CD4-positive, CD25-positive, alpha-beta regulatory T cell (primary cell): ENCODE results near the gene SLC35F6. TPM values are rescaled to one million over a fixed set of nuclear protein-coding genes. Genes with fewer than 3 reads are reported as not detected.
"Not testable (repeated sequence)": the region's sequence is repeated elsewhere in the genome, so short reads cannot be mapped to it uniquely, and the experiment has no call there.

ENCODE experiments used
- ATAC-seq, 2 donors: fragments of 150-1000 bp; cut with Tn5 transposase; one replicate each; pipeline ENCODE4 v1.10.0; 2021; ENCODE audit warnings: low read depth in 2 of 2, moderate number of reproducible peaks in 2 of 2, moderate library complexity in 1 of 2
- DNase-seq, 3 donors: peaks; one replicate each; pipeline versions ENCODE4 v3.0.0 to v3.0.0-alpha.2; 2012 to 2022; ENCODE audit warnings: mixed read lengths in 1 of 3
- H3K27ac ChIP-seq: one replicate; pipeline ENCODE4 v1.7.0; 2013; ENCODE audit warnings: mild to moderate bottlenecking, low read length; ENCODE audit not compliant: insufficient read depth, poor library complexity, severe bottlenecking
- H3K27me3 ChIP-seq: one replicate; pipeline ENCODE4 v1.7.0; 2013; ENCODE audit warnings: low read length; ENCODE audit not compliant: control insufficient read depth, insufficient read depth
- H3K36me3 ChIP-seq: one replicate; pipeline ENCODE4 v1.7.0; 2013; ENCODE audit warnings: mild to moderate bottlenecking, low read length, moderate library complexity; ENCODE audit not compliant: control insufficient read depth, insufficient read depth
- H3K4me1 ChIP-seq: 2 replicates; pipeline ENCODE4 v1.7.0; 2013; ENCODE audit warnings: mild to moderate bottlenecking, low read length; ENCODE audit not compliant: insufficient read depth, control insufficient read depth, poor library complexity, severe bottlenecking
- H3K4me3 ChIP-seq: one replicate; pipeline ENCODE4 v1.7.0; 2013; ENCODE audit warnings: low read depth, mild to moderate bottlenecking, low read length, moderate library complexity
- H3K9me3 ChIP-seq, 2 experiments: 1 replicate in 1 of 2; 2 replicates in 1 of 2; pipeline ENCODE4 v1.7.0; 2013; ENCODE audit warnings: low read length in 2 of 2, mild to moderate bottlenecking in 1 of 2, moderate library complexity in 1 of 2; ENCODE audit not compliant: control insufficient read depth in 2 of 2
- H3K27ac Mint-ChIP-seq, 3 donors: one replicate each; pipeline ENCODE4 v1.8.0; 2020 to 2022; ENCODE audit warnings: mild to moderate bottlenecking in 3 of 3, mixed read lengths in 3 of 3, moderate library complexity in 2 of 3
- H3K27me3 Mint-ChIP-seq: one replicate; pipeline ENCODE4 v1.8.0; 2022; ENCODE audit warnings: mild to moderate bottlenecking, mixed read lengths
- H3K36me3 Mint-ChIP-seq: one replicate; pipeline ENCODE4 v1.8.0; 2020; ENCODE audit warnings: mixed read lengths
- H3K4me1 Mint-ChIP-seq, 4 donors: one replicate each; pipeline ENCODE4 v1.8.0; 2020 to 2022; ENCODE audit warnings: mixed read lengths in 4 of 4, mild to moderate bottlenecking in 1 of 4
- H3K4me3 Mint-ChIP-seq, 4 donors: one replicate each; pipeline ENCODE4 v1.8.0; 2020 to 2022; ENCODE audit warnings: mild to moderate bottlenecking in 4 of 4, mixed read lengths in 4 of 4, moderate library complexity in 3 of 4
- H3K9me3 Mint-ChIP-seq, 7 donors: one replicate each; pipeline ENCODE4 v1.8.0; 2020 to 2022; ENCODE audit warnings: mixed read lengths in 7 of 7, mild to moderate bottlenecking in 3 of 7, moderate library complexity in 2 of 7
- polyA plus RNA-seq, 4 donors: library from polyadenylated mRNA; unstranded; fragments of 300-500 nt; fragmentation: Illumina TruSeq; gene quantifications; one replicate each; pipeline ENCODE4 v1.2.3, GENCODE V29; 2021
- total RNA-seq: library from RNA; stranded (reverse); gene quantifications from one replicate; pipeline ENCODE4 v1.2.3, GENCODE V29; 2022

SLC35F6 gene
- total and polyA plus RNA-seq, 5 donors from 2014 or later: 5.7 to 21.2 (median 7.9) TPM

DNA sequence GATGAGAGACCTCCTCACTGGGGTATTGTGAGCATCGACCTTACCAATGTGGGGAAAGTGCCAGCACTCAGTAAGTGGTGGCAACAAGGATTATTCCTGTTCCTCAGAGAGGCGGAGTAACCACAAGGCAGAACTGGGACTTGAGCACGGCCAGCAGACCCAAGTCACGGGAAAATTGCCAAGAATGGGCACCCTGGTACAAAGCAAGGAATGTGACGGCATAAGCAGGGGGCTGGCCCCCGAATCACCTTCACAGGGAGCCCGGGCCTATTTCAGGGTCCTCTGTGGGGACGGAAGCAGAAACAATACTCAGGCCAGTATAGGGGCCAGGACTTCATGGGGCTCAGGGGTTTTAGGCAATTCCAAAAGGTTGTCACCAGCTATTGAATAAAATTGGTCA, 47.2 kb downstream of the SLC35F6 start:
- no peaks in the 10 kb centered on the region for H3K9me3 Mint-ChIP-seq
- H3K4me1 Mint-ChIP-seq: peaks cover 4 to 8% (median 5%) of the 10 kb centered on the region in 4 donors
- no peaks in the 10 kb centered on the region for H3K9me3 ChIP-seq
- H3K27me3 ChIP-seq: no peaks in the 10 kb centered on the region
- H3K27me3 Mint-ChIP-seq: peaks cover 17% of the 10 kb centered on the region
- ATAC-seq: no peak
- H3K27ac Mint-ChIP-seq: no peak overlapping the region
- DNase-seq: no peak
- peaks cover 4% of the 10 kb centered on the region for H3K4me1 ChIP-seq
- H3K36me3 Mint-ChIP-seq: no peaks in the 10 kb centered on the region
- H3K4me3 ChIP-seq: no peak overlapping the region
- H3K4me3 Mint-ChIP-seq: no peak overlapping the region
- no peak overlapping the region for H3K27ac ChIP-seq
- H3K36me3 ChIP-seq: no peaks in the 10 kb centered on the region

DNA sequence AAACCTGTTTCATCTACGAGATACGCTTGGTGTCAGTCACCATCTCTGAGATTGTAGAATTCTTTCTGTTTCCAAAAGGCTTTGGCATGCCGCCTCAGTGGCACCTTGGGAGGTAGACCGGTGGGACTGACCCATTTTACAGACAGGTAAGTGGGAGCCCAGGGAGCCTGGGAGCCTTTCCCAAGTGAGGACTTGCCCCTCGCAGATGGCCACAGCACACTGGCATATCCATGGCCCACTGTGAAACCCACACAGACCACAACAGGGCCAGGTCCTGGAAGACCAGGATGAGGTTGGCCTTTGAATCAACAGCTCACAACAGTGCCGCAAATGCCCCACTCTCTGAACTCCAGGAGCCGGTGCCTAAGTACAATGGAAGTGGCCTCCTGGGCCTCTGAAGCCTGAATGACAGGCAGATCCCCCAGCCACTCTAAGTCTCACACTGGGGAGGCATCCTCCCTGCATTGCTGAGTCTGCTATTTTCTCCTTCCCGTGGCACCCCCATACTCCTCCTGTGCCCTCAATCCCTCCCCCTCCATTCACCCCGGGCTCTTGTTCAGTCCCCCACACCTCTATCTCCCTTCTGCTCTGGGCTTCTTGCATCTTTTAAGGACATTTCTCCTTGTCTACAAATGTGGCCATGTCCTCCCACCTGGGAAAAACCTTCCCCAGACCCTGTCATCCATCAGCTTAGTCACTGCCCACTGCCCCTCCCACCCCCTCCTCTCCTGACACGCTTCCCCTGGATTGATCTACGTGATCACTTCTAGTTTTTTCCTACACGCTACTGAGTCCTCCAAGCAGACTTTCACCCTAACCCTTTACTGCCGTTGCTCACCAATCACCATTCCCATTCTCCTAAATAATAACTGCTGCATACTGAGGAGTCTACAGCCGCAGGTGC, 48.0 kb downstream of the SLC35F6 start:
- Mint-ChIP-seq H3K4me1 (peaks cover 4 to 8% (median 5%) of the 10 kb centered on the region in 4 donors), H3K4me3 (no peak overlapping the region), H3K36me3 (no peaks in the 10 kb centered on the region), H3K27ac (peak overlapping the region in 1 of 3 donors; percentile 17), H3K27me3 (peaks cover 22% of the 10 kb centered on the region), H3K9me3 (peaks cover 0 to 3% (median 0%) of the 10 kb centered on the region in 7 donors)
- no peaks in the 10 kb centered on the region for H3K9me3 ChIP-seq
- no peaks in the 10 kb centered on the region for H3K27me3 ChIP-seq
- no peak overlapping the region for H3K27ac ChIP-seq
- ATAC-seq: no peak
- no peak for DNase-seq
- peaks cover 4% of the 10 kb centered on the region for H3K4me1 ChIP-seq
- H3K4me3 ChIP-seq: no peak overlapping the region
- H3K36me3 ChIP-seq: no peaks in the 10 kb centered on the region

DNA sequence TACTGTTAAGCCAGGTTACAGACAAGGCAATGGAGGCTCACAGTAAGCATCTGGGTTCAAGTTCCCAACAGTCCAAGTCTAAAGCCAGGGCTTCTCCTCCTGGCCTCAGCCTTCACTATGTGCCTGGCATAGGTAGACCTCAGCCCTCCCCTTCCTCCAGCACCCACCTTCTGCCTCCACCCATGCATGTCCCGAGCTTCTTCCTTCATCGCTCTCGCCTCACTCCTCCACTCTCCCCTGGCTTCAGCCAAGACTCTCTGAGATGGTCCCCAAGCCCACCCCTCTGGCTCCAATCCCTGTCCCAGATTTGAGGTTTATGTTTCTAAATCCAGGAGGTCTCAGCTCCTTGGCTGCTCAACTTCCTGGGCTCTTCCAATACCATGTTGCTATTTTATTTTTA, 48.6 kb downstream of the SLC35F6 start:
- H3K36me3 Mint-ChIP-seq: no peaks in the 10 kb centered on the region
- Histone ChIP-seq H3K27me3 (no peaks in the 10 kb centered on the region), H3K27ac (no peak overlapping the region), H3K4me3 (no peak overlapping the region), H3K9me3 (no peaks in the 10 kb centered on the region), H3K36me3 (no peaks in the 10 kb centered on the region), H3K4me1 (peaks cover 4% of the 10 kb centered on the region)
- H3K27ac Mint-ChIP-seq: peak overlapping the region in 1 of 3 donors; percentile 17
- H3K4me1 Mint-ChIP-seq: peaks cover 4 to 8% (median 5%) of the 10 kb centered on the region in 4 donors
- H3K4me3 Mint-ChIP-seq: no peak overlapping the region
- ATAC-seq: no peak
- peaks cover 0 to 3% (median 0%) of the 10 kb centered on the region in 7 donors for H3K9me3 Mint-ChIP-seq
- no peak for DNase-seq
- H3K27me3 Mint-ChIP-seq: peaks cover 25% of the 10 kb centered on the region

DNA sequence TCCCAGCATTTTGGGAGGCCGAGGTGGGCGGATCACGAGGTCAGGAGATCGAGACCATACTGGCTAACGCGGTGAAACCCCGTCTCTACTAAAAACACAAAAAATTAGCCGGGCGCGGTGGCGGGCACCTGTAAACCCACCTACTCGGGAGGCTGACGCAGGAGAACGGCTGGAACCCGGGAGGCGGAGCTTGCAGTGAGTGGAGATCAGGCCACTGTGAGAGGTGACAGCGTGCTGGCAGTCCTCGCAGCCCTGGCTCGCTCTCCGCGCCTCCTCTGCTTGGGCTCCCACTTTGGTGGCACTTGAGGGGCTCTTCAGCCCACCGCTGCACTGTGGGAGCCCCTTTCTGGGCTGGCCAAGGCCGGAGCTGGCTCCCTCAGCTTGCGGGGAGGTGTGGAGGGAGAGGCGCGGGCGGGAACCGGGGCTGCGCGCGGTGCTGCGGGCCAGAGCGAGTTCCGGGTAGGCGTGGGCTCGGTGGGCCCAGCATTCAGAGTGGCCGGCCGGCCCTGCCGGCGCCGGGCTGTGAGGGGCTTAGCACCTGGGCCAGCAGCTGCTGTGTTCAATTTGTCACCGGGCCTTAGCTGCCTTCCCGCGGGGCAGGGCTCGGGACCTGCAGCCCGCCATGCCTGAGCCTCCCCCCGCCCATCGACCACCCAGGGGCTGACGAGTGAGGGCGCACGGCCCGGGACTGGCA, 50.1 kb downstream of the SLC35F6 start:
- H3K4me1 ChIP-seq, H3K4me3 Mint-ChIP-seq, H3K36me3 Mint-ChIP-seq, H3K27ac Mint-ChIP-seq, H3K9me3 ChIP-seq, H3K27ac ChIP-seq, H3K4me1 Mint-ChIP-seq, H3K4me3 ChIP-seq, DNase-seq, ATAC-seq, H3K27me3 ChIP-seq, H3K9me3 Mint-ChIP-seq, H3K36me3 ChIP-seq: not testable (repeated sequence)
- H3K27me3 Mint-ChIP-seq: peaks cover 31% of the 10 kb centered on the region

DNA sequence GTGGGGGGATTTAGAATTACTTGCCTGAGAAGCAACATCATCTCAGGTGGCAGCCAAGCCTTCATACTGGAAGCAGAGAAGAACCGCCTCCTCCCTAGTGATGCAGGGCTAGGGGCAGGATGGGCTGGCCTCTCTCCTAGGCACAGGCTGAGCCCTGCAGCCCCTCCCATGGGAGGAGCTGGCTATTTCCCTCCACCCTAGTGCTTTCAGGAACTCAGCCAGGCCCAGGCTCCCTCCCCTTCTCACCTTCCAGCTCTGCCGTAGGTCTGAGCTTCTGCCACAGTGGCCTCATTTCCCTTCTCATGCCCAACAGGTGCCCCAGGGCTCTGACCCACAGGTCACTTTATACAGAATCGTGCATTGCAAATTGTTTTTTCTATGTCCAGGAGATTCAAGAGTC, 52.8 kb downstream of the SLC35F6 start:
- no peaks in the 10 kb centered on the region for H3K4me1 Mint-ChIP-seq
- peak in 1 of 3 donors; percentile 4 for DNase-seq
- no peak overlapping the region for H3K4me3 Mint-ChIP-seq
- Histone ChIP-seq H3K36me3 (no peaks in the 10 kb centered on the region), H3K27me3 (no peaks in the 10 kb centered on the region), H3K27ac (no peak overlapping the region), H3K4me3 (no peak overlapping the region), H3K4me1 (no peaks in the 10 kb centered on the region), H3K9me3 (no peaks in the 10 kb centered on the region)
- H3K36me3 Mint-ChIP-seq: no peaks in the 10 kb centered on the region
- peaks cover 35% of the 10 kb centered on the region for H3K27me3 Mint-ChIP-seq
- ATAC-seq: no peak
- H3K27ac Mint-ChIP-seq: no peak overlapping the region
- peaks cover 0 to 5% (median 0%) of the 10 kb centered on the region in 7 donors for H3K9me3 Mint-ChIP-seq

DNA sequence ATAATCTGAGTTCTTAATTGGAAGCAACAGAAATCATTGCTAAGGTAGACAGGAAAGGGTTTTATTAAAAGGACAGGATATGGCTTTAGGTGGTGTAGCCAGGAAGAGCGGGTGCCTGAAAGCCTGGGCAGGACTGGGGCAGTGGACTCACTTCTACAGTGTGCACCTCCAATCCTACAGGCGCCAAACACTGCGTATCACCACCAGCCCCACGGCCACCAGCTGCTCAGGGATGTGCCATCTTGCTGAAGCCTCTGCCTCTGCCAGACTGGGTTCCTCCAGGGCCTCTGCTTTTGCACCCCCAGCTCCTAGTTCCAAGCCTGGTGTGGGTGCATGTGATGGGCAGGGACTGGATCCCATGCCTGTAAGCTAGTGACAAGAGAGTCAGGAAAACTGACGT, 54.2 kb downstream of the SLC35F6 start:
- peaks cover 43% of the 10 kb centered on the region for H3K27me3 Mint-ChIP-seq
- Histone ChIP-seq H3K4me3 (no peak overlapping the region), H3K27me3 (no peaks in the 10 kb centered on the region), H3K36me3 (no peaks in the 10 kb centered on the region), H3K4me1 (no peaks in the 10 kb centered on the region), H3K9me3 (no peaks in the 10 kb centered on the region), H3K27ac (no peak overlapping the region)
- ATAC-seq (no peak), DNase-seq (no peak)
- no peaks in the 10 kb centered on the region for H3K4me1 Mint-ChIP-seq
- no peak overlapping the region for H3K27ac Mint-ChIP-seq
- H3K36me3 Mint-ChIP-seq: no peaks in the 10 kb centered on the region
- H3K9me3 Mint-ChIP-seq: peaks cover 0 to 5% (median 0%) of the 10 kb centered on the region in 7 donors
- no peak overlapping the region for H3K4me3 Mint-ChIP-seq

DNA sequence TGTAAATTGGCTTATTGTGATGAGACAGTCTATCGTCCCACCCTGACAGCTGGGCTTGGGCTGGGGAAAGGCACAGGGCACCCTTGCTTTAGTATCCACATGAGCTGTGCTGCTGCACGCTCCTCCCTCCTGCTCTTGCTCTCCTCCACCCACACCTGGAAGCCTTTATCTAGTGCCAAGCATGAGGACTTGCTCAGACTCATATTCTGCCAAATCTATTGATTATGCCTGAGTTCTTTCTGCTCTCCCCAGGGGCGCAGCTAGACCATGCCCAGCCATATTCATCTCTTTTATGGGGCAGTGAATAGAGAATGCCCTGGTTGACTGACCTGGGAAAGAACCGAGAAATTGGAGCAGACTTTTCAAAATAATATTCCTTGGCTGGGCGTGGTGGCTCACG, 54.9 kb downstream of the SLC35F6 start:
- Histone ChIP-seq H3K9me3 (no peaks in the 10 kb centered on the region), H3K27ac (no peak overlapping the region), H3K27me3 (no peaks in the 10 kb centered on the region), H3K4me1 (no peaks in the 10 kb centered on the region), H3K4me3 (no peak overlapping the region), H3K36me3 (no peaks in the 10 kb centered on the region)
- Mint-ChIP-seq H3K36me3 (no peaks in the 10 kb centered on the region), H3K4me1 (no peaks in the 10 kb centered on the region), H3K9me3 (peaks cover 0 to 5% (median 0%) of the 10 kb centered on the region in 7 donors), H3K4me3 (no peak overlapping the region), H3K27me3 (peaks cover 39% of the 10 kb centered on the region), H3K27ac (no peak overlapping the region)
- ATAC-seq (no peak), DNase-seq (no peak)
